Activated naive CD8-positive, alpha-beta T cell treated with anti-CD3 and anti-CD28 coated beads for 36 hours (primary cell): ENCODE results near the gene CPLX3. TPM values are rescaled to one million over a fixed set of nuclear protein-coding genes. Genes with fewer than 3 reads are reported as not detected.

Experiments used
- DNase-seq: peaks from one replicate; pipeline ENCODE4 v3.0.0; 2021
- H3K27ac Mint-ChIP-seq: one replicate; pipeline ENCODE4 v1.8.0; 2022; ENCODE audit warnings: mild to moderate bottlenecking, moderate library complexity, mixed read lengths
- H3K27me3 Mint-ChIP-seq: one replicate; pipeline ENCODE4 v1.8.0; 2022; ENCODE audit warnings: mild to moderate bottlenecking, mixed read lengths
- H3K36me3 Mint-ChIP-seq: one replicate; pipeline ENCODE4 v1.8.0; 2021; ENCODE audit warnings: mild to moderate bottlenecking, mixed read lengths
- H3K4me1 Mint-ChIP-seq: one replicate; pipeline ENCODE4 v1.8.0; 2021; ENCODE audit warnings: mixed read lengths
- H3K4me3 Mint-ChIP-seq: one replicate; pipeline ENCODE4 v1.8.0; 2022; ENCODE audit warnings: mild to moderate bottlenecking, moderate library complexity, mixed read lengths
- H3K9me3 Mint-ChIP-seq: one replicate; pipeline ENCODE4 v1.8.0; 2022; ENCODE audit warnings: mixed read lengths
- total RNA-seq, 2 experiments: library from RNA; stranded (reverse); gene quantifications; one replicate each; pipeline ENCODE4 v1.2.3, GENCODE V29; 2021

The CPLX3 gene
- total RNA-seq, 2 experiments from 2014 or later = 0.19 TPM; not detected in 1

- Mint-ChIP-seq H3K4me1 (peaks cover 18% of the 10 kb centered on the region), H3K27ac (peak overlapping the region; percentile 61)
Measured at GRCh38 chr15:74808078-74808839, 18.2 kb upstream of the CPLX3 start.

DNA sequence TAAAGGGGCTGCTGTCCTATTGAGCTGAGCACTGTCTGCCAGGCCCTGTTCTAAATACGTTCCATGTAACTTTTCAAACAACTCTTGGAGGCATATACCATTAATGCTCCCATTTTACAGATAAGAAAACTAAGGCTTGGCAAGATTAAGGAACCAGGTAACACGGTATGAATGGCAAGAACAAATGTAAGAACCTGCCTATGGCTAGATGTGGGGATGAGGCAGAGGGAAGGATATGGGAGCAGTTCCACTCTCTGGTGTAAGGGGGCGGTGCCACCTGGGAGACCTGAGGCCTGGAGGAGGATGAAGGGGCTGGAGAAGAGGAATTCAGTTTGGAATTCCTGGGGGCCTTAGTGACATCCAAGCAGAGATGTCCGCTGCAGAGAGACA lies 17.6 kb upstream of the CPLX3 start:
- H3K27ac Mint-ChIP-seq = peak overlapping the region; percentile 8
- no peaks in the 10 kb centered on the region for H3K27me3 Mint-ChIP-seq
- peaks cover 14% of the 10 kb centered on the region for H3K36me3 Mint-ChIP-seq
- DNase-seq = no peak
- no peaks in the 10 kb centered on the region for H3K9me3 Mint-ChIP-seq
- peaks cover 18% of the 10 kb centered on the region for H3K4me1 Mint-ChIP-seq
- H3K4me3 Mint-ChIP-seq = no peak overlapping the region

More at GRCh38 chr15:74808078-74808839, 18.2 kb upstream of the CPLX3 start:
- no peak for DNase-seq
- Mint-ChIP-seq H3K9me3 (no peaks in the 10 kb centered on the region), H3K36me3 (peaks cover 15% of the 10 kb centered on the region), H3K27me3 (no peaks in the 10 kb centered on the region), H3K4me3 (no peak overlapping the region)

DNA sequence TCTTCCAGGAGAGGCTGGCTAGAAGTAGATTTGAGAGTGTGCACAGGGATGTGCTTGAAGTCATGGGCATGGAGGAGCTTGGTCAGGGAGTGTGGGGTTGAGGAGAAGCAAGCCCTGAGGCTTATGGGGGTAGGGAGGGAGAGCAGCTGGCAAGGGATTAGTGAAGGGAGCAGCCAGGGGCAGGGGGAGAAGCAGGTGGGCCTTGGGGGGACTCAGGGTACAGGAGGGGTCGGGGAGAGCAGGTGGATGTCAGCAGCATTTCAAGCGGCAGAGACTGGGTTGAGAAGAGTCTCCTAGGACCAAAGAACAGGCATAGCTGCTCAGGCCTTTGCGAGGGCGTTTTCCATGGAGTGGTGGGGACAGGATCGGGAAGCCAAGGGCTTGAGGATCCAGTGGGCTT lies 17.2 kb upstream of the CPLX3 start:
- Mint-ChIP-seq H3K27ac (no peak overlapping the region), H3K4me3 (no peak overlapping the region), H3K9me3 (no peaks in the 10 kb centered on the region), H3K36me3 (peaks cover 10% of the 10 kb centered on the region), H3K4me1 (peaks cover 18% of the 10 kb centered on the region), H3K27me3 (no peaks in the 10 kb centered on the region)
- DNase-seq = no peak

- H3K27me3 Mint-ChIP-seq = no peaks in the 10 kb centered on the region
- H3K9me3 Mint-ChIP-seq = no peaks in the 10 kb centered on the region
- H3K4me3 Mint-ChIP-seq = no peak overlapping the region
- H3K4me1 Mint-ChIP-seq = peaks cover 16% of the 10 kb centered on the region
- peaks cover 4% of the 10 kb centered on the region for H3K36me3 Mint-ChIP-seq
- DNase-seq = no peak
- H3K27ac Mint-ChIP-seq = no peak overlapping the region
Measured at GRCh38 chr15:74809956-74810355, 16.5 kb upstream of the CPLX3 start.

GRCh38 chr15:74812533-74812932 lies 13.9 kb upstream of the CPLX3 start, which contains the start of gene LMAN1L:
Gene LMAN1L (plus strand): TSS chr15:74812835. CDS start chr15:74812855, 20 bp downstream.
- Mint-ChIP-seq H3K4me3 (no peak within 1 kb of the TSS), H3K9me3 (no peaks in the 10 kb centered on the region), H3K27me3 (no peaks in the 10 kb centered on the region), H3K4me1 (peaks cover 9% of the 10 kb centered on the region), H3K27ac (no peak within 1 kb of the TSS), H3K36me3 (no peaks in the 10 kb centered on the region)
- no peak for DNase-seq

- no peaks in the 10 kb centered on the region for H3K9me3 Mint-ChIP-seq
- H3K4me1 Mint-ChIP-seq = peaks cover 5% of the 10 kb centered on the region
- no peak for DNase-seq
- no peak overlapping the region for H3K4me3 Mint-ChIP-seq
- H3K27ac Mint-ChIP-seq = no peak overlapping the region
- H3K36me3 Mint-ChIP-seq = no peaks in the 10 kb centered on the region
- H3K27me3 Mint-ChIP-seq = peaks cover 3% of the 10 kb centered on the region
Measured at GRCh38 chr15:74815121-74815934, 11.1 kb upstream of the CPLX3 start.

DNA sequence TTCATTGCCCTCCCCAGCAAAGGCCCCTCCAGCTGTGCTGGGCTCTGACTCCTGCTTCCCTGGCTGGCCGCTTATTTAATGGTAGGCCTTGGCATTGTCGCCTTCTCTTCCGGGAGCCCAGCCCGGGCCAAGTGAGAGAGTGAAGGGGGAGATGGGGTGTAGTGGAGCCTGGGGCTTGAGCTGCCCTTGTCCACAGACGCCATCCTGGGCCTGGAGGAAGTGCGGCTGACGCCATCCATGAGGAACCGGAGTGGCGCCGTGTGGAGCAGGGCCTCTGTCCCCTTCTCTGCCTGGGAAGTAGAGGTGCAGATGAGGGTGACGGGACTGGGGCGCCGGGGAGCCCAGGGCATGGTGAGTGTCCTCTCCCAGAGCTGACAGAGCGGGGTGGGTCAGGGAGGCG lies 10.5 kb upstream of the CPLX3 start:
- DNase-seq = no peak
- H3K4me1 Mint-ChIP-seq = peaks cover 5% of the 10 kb centered on the region
- no peak overlapping the region for H3K27ac Mint-ChIP-seq
- H3K9me3 Mint-ChIP-seq = no peaks in the 10 kb centered on the region
- H3K36me3 Mint-ChIP-seq = no peaks in the 10 kb centered on the region
- H3K27me3 Mint-ChIP-seq = peaks cover 3% of the 10 kb centered on the region
- H3K4me3 Mint-ChIP-seq = no peak overlapping the region

DNA sequence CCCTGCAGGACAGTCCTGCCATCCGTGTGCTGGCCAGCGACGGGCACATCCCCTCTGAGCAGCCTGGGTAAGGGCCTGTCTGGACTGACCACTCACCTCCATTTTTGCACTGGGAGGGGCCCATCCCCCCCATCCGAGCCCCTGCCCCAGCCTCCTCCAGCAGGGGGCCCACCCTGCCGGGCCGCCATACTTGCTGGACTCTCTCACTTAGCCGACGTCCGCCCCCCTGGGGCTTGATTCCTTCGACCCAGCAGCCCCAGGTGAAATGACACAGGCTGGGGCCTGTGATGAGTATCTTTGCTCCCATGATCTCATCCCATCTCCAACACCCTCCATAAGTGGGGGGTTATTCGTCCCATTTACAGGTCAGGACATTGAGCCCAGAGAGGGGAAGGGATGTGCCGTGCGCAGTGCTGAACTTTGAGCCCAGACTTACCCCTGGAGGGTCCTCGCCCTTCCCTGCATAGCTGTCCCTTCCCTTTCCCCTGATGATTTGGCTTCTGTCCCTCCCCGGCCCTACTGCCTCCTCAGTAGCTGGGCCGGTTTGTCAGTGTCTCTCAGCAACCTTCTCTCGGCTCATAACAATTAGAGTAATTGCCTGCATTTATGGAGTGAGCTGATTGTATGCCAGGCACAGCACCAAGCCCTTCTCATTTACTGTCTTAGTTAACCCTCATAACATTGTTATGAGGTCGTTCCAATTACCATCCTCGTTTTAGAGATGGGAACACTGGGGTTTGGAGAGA lies 9.6 kb upstream of the CPLX3 start:
- Mint-ChIP-seq H3K27me3 (peaks cover 3% of the 10 kb centered on the region), H3K4me1 (peaks cover 5% of the 10 kb centered on the region), H3K4me3 (no peak overlapping the region), H3K9me3 (no peaks in the 10 kb centered on the region), H3K36me3 (no peaks in the 10 kb centered on the region), H3K27ac (no peak overlapping the region)
- no peak for DNase-seq

DNA sequence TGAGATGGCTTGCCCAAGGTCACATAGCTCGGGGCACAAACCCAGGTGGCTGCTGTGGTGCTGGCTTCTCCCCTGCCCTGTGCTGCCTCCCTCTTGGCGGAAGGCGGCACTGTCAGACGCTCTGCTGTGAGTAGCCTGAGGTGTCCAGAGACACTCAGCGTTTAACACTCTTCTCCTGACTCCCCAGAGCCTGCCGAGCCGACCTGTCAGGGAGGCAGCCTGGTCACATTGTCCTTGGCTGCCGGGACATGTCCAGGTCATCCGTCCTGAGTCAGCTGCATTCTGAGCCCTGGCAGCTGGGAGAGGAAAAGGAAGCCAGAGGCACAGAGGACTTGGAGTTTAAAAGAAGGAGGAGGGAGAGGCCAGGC lies 9.1 kb upstream of the CPLX3 start:
- no peak overlapping the region for H3K27ac Mint-ChIP-seq
- no peak for DNase-seq
- H3K4me1 Mint-ChIP-seq = peaks cover 5% of the 10 kb centered on the region
- H3K27me3 Mint-ChIP-seq = peaks cover 3% of the 10 kb centered on the region
- H3K9me3 Mint-ChIP-seq = no peaks in the 10 kb centered on the region
- H3K36me3 Mint-ChIP-seq = no peaks in the 10 kb centered on the region
- no peak overlapping the region for H3K4me3 Mint-ChIP-seq

DNA sequence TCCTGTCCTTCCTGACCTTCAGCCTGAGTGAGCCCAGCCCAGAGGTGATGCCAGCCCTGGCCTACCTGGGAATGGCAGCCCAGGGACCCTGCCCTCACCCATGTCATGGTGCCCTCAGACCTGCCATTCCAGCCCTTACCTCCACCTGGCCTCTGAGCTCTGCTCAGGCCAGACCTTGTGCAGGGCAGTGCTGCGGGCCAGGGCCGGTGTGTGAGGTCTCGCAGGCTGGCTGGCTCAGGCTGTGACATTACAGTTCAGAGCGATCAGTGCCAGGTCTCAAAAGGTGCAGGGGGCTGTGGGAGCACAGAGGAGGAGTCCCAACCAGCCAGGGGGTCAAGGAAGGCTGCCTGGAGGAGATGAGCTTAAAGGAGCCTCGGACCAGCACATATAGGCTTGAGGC lies 6.4 kb upstream of the CPLX3 start:
- Mint-ChIP-seq H3K27me3 (peaks cover 3% of the 10 kb centered on the region), H3K27ac (no peak overlapping the region), H3K4me1 (peaks cover 5% of the 10 kb centered on the region), H3K36me3 (no peaks in the 10 kb centered on the region), H3K9me3 (no peaks in the 10 kb centered on the region), H3K4me3 (no peak overlapping the region)
- DNase-seq = no peak

GRCh38 chr15:74821091-74821789 lies 5.2 kb upstream of the CPLX3 start:
- Mint-ChIP-seq H3K27ac (no peak overlapping the region), H3K27me3 (peaks cover 11% of the 10 kb centered on the region), H3K4me3 (no peak overlapping the region), H3K9me3 (no peaks in the 10 kb centered on the region), H3K36me3 (no peaks in the 10 kb centered on the region), H3K4me1 (peaks cover 5% of the 10 kb centered on the region)
- DNase-seq = no peak

DNA sequence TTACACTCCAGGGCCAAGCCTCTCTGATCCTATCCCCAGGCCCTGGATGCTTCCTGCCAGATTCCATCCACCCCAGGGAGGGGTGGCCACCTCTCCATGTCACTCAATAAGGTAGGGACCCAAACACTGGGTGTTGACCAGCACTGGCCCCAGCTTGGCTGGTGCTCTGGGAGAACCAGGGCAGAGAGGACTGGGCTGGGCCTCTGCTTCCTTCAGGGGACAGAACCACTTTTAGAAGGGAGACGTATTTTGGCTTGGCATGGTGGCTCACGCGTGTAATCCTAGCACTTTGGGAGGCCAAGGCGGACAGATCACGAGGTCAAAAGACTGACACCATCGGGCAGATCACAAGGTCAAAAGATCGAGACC lies 4.7 kb upstream of the CPLX3 start:
- Mint-ChIP-seq H3K27me3 (peaks cover 15% of the 10 kb centered on the region), H3K27ac (no peak overlapping the region)

GRCh38 chr15:74822233-74822632 lies 4.2 kb upstream of the CPLX3 start:
- Mint-ChIP-seq H3K27ac (no peak overlapping the region), H3K27me3 (peaks cover 19% of the 10 kb centered on the region), H3K4me3 (no peak overlapping the region), H3K4me1 (peaks cover 5% of the 10 kb centered on the region), H3K9me3 (no peaks in the 10 kb centered on the region), H3K36me3 (no peaks in the 10 kb centered on the region)
- no peak for DNase-seq

More for the DNA sequence above, 4.7 kb upstream of the CPLX3 start:
- Mint-ChIP-seq H3K9me3 (no peaks in the 10 kb centered on the region), H3K4me3 (no peak overlapping the region), H3K36me3 (no peaks in the 10 kb centered on the region), H3K4me1 (peaks cover 5% of the 10 kb centered on the region)
- no peak for DNase-seq

GRCh38 chr15:74823324-74823723 lies 3.1 kb upstream of the CPLX3 start:
- H3K36me3 Mint-ChIP-seq = no peaks in the 10 kb centered on the region
- DNase-seq = no peak
- no peak overlapping the region for H3K27ac Mint-ChIP-seq
- no peaks in the 10 kb centered on the region for H3K9me3 Mint-ChIP-seq
- peaks cover 5% of the 10 kb centered on the region for H3K4me1 Mint-ChIP-seq
- no peak overlapping the region for H3K4me3 Mint-ChIP-seq
- H3K27me3 Mint-ChIP-seq = peaks cover 30% of the 10 kb centered on the region

DNA sequence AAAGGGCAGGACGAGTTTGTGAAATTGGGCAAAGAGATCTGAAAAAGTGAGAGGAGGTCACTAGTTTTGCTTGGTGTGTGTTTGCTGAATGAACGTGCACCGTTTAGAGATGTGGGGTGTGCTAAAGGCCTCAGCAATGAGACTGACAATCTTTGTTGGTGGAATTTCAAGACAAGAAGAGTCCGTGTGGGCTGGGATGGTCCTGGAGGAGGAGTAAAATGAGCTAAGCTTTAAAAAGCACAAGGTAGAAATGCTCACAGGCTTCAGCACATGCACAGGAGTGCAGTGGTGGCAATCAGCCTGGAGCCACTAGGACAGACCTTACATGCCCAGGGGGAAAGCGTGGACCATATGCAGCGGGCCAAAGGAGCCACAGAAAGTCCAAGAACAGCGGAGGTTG lies 1.5 kb upstream of the CPLX3 start:
- H3K36me3 Mint-ChIP-seq = no peaks in the 10 kb centered on the region
- peaks cover 38% of the 10 kb centered on the region for H3K27me3 Mint-ChIP-seq
- no peak overlapping the region for H3K27ac Mint-ChIP-seq
- H3K9me3 Mint-ChIP-seq = no peaks in the 10 kb centered on the region
- no peak overlapping the region for H3K4me3 Mint-ChIP-seq
- no peaks in the 10 kb centered on the region for H3K4me1 Mint-ChIP-seq
- DNase-seq = no peak
